Colonic mucosa (tissue), 4 donors: ENCODE data around the gene EREG. TPM values are rescaled to one million over a fixed set of nuclear protein-coding genes. Genes with fewer than 3 reads are reported as not detected.

Source experiments
- DNase-seq: peaks from one replicate; pipeline ENCODE4 v3.0.0-alpha.2; 2020
- H3K27ac ChIP-seq: fragments of 200-600 bp; one replicate; pipeline ENCODE4 v1.8.0; 2021
- H3K27me3 ChIP-seq: fragments of 200-600 bp; one replicate; pipeline ENCODE4 v1.8.0; 2021
- H3K36me3 ChIP-seq: fragments of 200-600 bp; one replicate; pipeline ENCODE4 v1.8.0; 2021
- H3K4me1 ChIP-seq: fragments of 200-600 bp; one replicate; pipeline ENCODE4 v1.8.0; 2021; ENCODE audit warnings: mild to moderate bottlenecking
- H3K4me3 ChIP-seq: fragments of 200-600 bp; one replicate; pipeline ENCODE4 v1.8.0; 2021
- H3K9ac ChIP-seq, 2 donors: one replicate each; pipeline ENCODE4 v1.7.0; 2013; ENCODE audit warnings: control low read depth in 2 of 2, low read depth in 2 of 2, low read length in 2 of 2
- H3K9me3 ChIP-seq: fragments of 200-600 bp; one replicate; pipeline ENCODE4 v1.8.0; 2021
- intact Hi-C: fragments of 100-400 bp; cut with DNase I; formaldehyde crosslinking; loops from one replicate; pipeline ENCODE4 v1.14.1; 2022
- total RNA-seq, 2 donors: library from RNA; stranded (reverse); fragmentation: NEBNext Ultra II Directional in 1 of 2; extraction: Animal tissue kit (Norgen Biotek cat#: 25700) in 1 of 2; gene quantifications; one replicate each; pipeline ENCODE4 v1.2.1, GENCODE V29; 2021
- TF ChIP-seq, protein P1 (sequence below): fragments of 200-600 bp; IDR thresholded peaks from one replicate; pipeline ENCODE4 v1.8.0; 2022; ENCODE audit warnings: antibody characterized with exemption, mild to moderate bottlenecking
- donor health status: healthy.
- donor health status: DM: no; HTN: no; CAD: no.
- donor health status: DM: no; HTN: no; CAD: no.

EREG gene
- total RNA-seq, 2 donors from 2014 or later: 2.4 to 3.5 TPM

DNA sequence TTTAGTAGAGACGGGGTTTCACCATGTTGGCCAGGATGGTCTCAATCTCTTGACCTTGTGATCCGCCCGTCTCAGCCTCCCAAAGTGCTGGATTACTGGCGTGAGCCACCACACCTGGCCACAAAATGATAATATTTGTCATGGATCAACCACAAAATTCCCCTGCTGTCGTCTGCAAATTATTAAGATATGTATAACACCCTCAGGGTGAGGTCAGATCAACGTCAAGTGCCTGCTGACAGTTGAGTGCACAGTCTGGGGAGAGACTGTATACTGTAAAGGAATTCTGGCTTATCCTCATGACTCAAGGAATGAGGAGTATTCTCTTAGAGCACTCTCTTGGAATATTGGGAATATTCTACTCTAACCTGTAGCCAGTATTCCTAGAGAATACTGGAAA lies 45.5 kb upstream of the EREG start:
- intact Hi-C loops: no loop called here
- no peak overlapping the region for H3K27ac ChIP-seq
- TF ChIP-seq, protein P1, sequence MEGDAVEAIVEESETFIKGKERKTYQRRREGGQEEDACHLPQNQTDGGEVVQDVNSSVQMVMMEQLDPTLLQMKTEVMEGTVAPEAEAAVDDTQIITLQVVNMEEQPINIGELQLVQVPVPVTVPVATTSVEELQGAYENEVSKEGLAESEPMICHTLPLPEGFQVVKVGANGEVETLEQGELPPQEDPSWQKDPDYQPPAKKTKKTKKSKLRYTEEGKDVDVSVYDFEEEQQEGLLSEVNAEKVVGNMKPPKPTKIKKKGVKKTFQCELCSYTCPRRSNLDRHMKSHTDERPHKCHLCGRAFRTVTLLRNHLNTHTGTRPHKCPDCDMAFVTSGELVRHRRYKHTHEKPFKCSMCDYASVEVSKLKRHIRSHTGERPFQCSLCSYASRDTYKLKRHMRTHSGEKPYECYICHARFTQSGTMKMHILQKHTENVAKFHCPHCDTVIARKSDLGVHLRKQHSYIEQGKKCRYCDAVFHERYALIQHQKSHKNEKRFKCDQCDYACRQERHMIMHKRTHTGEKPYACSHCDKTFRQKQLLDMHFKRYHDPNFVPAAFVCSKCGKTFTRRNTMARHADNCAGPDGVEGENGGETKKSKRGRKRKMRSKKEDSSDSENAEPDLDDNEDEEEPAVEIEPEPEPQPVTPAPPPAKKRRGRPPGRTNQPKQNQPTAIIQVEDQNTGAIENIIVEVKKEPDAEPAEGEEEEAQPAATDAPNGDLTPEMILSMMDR: no peak
- no peaks in the 10 kb centered on the region for H3K36me3 ChIP-seq
- H3K9me3 ChIP-seq: no peaks in the 10 kb centered on the region
- peaks cover 3% of the 10 kb centered on the region for H3K4me1 ChIP-seq
- no peak for DNase-seq
- H3K4me3 ChIP-seq: no peak overlapping the region
- no peaks in the 10 kb centered on the region for H3K27me3 ChIP-seq
- no peak overlapping the region for H3K9ac ChIP-seq

DNA sequence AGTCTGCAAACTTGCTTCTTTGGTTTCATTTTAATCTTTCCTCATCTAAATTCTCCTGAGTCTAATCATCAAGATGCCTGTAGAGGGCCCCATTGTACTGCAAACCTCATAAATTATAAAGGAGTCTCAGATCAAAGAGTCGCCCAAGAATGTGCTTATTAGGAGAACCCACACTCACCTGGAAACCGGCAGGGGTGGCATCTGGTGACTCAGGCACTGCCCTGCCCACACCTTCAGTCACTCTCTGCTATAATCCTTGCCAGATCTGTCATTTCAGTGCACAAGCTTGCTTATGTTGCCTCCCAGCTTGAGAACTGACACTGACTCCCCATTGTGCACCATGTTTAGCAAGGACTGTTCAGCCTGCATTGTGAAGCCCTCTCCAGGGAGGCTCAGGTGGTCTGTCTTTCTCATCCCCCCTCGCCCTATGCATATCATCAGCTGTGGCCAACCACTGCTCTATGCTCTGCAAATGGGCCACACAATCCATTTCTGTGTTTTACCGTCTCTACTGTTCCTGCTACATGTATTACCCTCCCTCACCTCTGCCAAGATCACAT lies 44.3 kb upstream of the EREG start:
- Histone ChIP-seq H3K4me3 (no peak overlapping the region), H3K36me3 (no peaks in the 10 kb centered on the region), H3K4me1 (peaks cover 3% of the 10 kb centered on the region), H3K9me3 (no peaks in the 10 kb centered on the region), H3K27me3 (no peaks in the 10 kb centered on the region), H3K27ac (no peak overlapping the region), H3K9ac (no peak overlapping the region)
- intact Hi-C loops: loop anchor here (5.0 kb wide), 1 partner anchor 352 kb away; no protein-coding TSS in a partner anchor
- peak; percentile 50 for DNase-seq
- TF ChIP-seq, protein P1: peak; percentile 50

DNA sequence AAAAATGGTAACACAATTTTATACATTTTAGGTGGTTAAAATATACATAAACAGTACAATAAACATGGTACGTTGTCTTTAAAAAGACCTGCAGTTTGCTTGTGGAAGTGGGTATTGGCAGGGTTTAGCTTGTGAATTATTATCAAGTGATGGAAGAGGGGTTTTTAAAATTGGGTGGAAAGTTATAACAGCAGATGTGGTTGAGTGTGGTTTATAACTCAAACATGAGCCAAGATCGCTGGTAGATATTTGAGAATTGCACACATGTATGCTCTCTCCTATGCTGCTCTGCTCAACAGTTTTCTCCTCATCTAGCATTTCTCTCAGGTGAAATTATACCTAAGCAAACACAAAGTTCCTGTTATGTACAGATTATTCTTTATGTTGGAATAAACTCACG lies 42.6 kb upstream of the EREG start:
- no peaks in the 10 kb centered on the region for H3K9me3 ChIP-seq
- no peak overlapping the region for H3K9ac ChIP-seq
- H3K4me3 ChIP-seq: no peak overlapping the region
- H3K4me1 ChIP-seq: peaks cover 3% of the 10 kb centered on the region
- intact Hi-C loops: loop anchor here (5.0 kb wide), 1 partner anchor 350 kb away; no protein-coding TSS in a partner anchor
- no peaks in the 10 kb centered on the region for H3K36me3 ChIP-seq
- DNase-seq: no peak
- no peaks in the 10 kb centered on the region for H3K27me3 ChIP-seq
- TF ChIP-seq, protein P1: no peak
- H3K27ac ChIP-seq: no peak overlapping the region

DNA sequence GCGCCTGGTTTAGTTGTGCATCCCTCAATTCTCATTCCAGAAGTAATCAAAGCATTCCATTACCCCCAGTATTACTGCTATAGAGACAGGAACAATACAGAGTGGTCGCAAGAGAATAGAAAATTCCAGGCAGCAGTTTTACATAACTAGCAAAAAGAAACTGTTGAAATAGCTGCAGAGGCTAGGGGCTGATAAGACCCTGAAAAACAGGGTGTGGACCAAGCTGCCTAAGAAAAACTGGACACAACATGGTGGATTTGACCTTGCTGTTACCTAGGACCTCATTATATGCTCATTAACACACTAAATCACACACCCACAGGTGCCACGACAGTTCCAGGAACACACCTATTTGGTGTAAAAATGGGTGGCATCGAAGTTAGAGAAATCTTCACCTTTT lies 41.3 kb upstream of the EREG start:
- intact Hi-C loops: loop anchor here (5.0 kb wide), 1 partner anchor 349 kb away; no protein-coding TSS in a partner anchor

DNA sequence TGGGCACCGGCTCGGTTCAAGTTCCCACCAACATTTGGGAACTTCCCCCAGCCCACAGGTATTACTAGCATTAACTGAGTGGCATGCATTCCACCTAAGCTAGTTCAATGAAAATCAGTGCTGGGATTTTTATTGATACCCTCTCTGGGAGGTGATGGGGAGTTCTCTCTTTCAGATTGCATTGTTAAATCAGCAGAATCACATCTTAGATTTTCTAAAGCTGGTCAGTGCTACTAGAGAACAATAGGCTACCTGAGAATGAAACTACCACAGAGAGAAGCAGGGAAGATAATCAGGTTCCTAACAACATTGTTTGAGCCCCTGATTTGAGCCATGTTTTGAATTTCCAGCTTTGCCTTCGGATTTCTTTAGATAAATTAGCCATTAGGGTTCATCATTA lies 40.7 kb upstream of the EREG start:
- TF ChIP-seq, protein P1: no peak
- Histone ChIP-seq H3K36me3 (no peaks in the 10 kb centered on the region), H3K4me1 (peaks cover 3% of the 10 kb centered on the region), H3K9ac (no peak overlapping the region), H3K27me3 (no peaks in the 10 kb centered on the region), H3K27ac (no peak overlapping the region), H3K9me3 (no peaks in the 10 kb centered on the region), H3K4me3 (no peak overlapping the region)
- DNase-seq: no peak
- intact Hi-C loops: loop anchor here (5.0 kb wide), 1 partner anchor 348 kb away; no protein-coding TSS in a partner anchor

More for the DNA sequence above, 41.3 kb upstream of the EREG start:
- DNase-seq: no peak
- Histone ChIP-seq H3K4me3 (no peak overlapping the region), H3K27ac (no peak overlapping the region), H3K27me3 (no peaks in the 10 kb centered on the region), H3K9ac (no peak overlapping the region), H3K36me3 (no peaks in the 10 kb centered on the region), H3K9me3 (no peaks in the 10 kb centered on the region), H3K4me1 (peaks cover 3% of the 10 kb centered on the region)
- TF ChIP-seq, protein P1: no peak
